CD4-positive, alpha-beta T cell treated with Interleukin-12 subunit alpha and Interleukin-12 subunit beta, for 1 hour (primary cell): ENCODE data around the gene WDR75.
"Not testable (repeated sequence)": the region's sequence is repeated elsewhere in the genome, so short reads cannot be mapped to it uniquely, and the experiment has no call there.

Experiments
- DNase-seq: peaks from one replicate; pipeline ENCODE4 v3.0.0-alpha.2; 2020

WDR75 gene

DNA sequence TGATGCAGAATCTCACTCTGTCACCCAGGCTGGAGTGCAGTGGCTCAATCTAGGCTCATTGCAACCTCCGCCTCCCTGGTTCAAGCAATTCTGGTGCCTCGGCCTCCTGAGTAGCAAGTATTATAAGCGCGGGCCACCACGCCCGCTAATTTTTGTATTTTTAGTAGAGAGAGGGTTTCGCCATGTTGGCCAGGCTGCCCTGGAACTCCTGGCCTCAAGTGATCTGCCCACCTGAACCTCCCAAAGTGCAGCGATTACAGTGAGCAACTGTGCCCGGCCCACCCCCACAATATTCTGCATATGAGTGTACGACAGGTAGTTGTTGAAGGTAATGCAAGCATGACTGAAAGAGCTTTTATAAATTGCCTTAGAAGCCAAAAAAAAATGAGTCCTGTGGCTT, 1.2 kb downstream of the WDR75 start:
- no peak for DNase-seq

DNA sequence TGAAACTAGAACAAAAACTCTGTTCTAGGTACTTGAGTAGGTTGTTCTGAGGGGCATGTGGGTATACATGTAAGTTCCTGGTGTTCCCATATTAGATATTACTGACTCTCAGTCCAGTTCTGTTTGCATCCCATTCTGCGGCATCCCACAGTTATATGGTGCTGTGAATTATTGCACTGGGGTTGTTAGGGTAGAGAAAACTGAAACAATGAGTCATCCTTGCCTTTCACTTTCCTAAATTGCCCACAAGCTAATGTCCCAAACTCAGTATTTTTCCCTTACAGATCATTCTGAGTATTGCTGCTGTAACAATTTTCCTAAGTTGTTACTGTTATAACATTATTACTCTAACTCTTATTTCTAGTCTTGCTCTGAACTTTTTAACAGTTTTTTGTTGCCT, 3.0 kb downstream of the WDR75 start:
- DNase-seq = no peak

DNA sequence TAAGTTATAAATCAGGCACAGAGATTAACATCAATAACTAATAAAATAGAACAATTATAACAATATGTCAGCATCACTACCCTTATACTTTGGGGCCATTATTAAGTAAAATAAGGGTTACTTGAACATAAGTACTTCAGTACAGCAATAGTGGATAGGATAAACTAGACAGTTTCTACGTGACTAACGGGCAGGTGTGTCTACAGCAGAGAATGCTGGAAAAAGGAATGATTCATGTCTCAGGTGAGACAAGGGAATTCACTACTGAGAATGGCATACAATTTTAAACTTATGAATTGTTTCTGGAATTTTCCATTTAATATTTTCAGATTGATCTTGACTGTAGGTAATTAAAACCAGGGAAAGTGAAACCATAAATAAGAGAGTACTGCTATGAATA, 5.5 kb downstream of the WDR75 start:
- DNase-seq = no peak

- no peak for DNase-seq
Observed at GRCh38 chr2:189454009-189454408, 12.7 kb downstream of the WDR75 start.

- DNase-seq = no peak
Observed at GRCh38 chr2:189465076-189465475, 23.8 kb downstream of the WDR75 start.

DNA sequence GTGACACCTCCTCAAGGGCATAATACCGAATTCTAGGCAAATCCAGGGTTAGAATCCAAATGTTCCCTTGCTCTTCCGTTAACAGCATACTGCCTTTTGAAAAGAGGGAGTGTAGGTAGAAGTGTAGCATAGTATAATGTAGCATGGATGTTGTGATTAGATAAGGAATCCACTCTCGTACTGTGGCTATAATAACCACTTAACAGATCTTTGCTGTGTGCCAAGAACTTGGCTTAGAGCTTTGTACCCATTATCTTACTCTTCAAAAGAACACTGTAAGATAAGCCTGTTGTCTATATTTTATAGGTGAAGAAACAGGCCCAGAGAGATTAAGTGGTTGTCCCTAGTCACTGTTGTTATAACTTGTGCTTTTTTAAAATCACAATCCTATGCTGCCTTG, 24.2 kb downstream of the WDR75 start:
- DNase-seq = no peak

DNA sequence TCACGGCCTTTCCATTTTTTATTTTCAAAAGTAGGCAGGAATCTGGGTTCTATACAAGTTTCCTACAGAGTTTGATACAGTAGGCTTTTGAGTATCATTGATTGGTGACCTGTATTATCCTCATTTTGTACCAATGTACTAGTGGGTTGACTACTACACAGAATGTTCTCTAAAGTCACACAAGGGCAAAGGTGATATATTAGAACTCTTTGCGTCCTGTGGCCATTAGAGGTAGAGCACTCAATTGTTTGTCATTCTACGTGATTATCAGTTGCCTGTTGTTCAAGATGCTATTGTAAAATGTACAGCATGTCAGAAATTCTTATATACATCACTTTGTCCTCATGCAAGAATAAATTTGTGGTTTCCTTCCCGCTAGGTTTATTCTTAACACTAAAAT, 24.8 kb downstream of the WDR75 start:
- DNase-seq = no peak

- peak; percentile 19 for DNase-seq
Observed at GRCh38 chr2:189466656-189467055, 25.4 kb downstream of the WDR75 start.

GRCh38 chr2:189467160-189467559, 25.9 kb downstream of the WDR75 start:
- DNase-seq = no peak

- no peak for DNase-seq
Observed at GRCh38 chr2:189467593-189467992, 26.3 kb downstream of the WDR75 start.

GRCh38 chr2:189474526-189474925, 33.3 kb downstream of the WDR75 start:
- no peak for DNase-seq

- no peak for DNase-seq
Observed at GRCh38 chr2:189477756-189478155, 36.5 kb downstream of the WDR75 start.

DNA sequence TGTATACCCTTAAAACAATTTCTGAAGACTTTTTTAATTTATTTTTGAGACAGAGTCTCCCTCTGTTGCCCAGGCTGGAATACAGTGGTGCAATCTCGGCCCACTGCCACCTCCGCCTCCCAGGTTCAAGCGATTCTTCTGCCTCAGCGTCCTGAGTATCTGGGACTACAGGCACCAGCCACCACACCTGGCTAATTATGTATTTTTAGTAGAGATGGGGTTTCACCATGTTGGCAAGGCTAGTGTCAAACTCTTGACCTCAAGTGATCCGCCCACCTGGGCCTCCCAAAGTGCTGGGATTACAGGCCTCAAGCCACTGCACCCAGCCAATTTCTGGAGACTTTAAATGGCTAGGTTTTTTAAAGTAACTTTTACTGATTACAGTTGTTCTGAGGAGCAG, 37.0 kb downstream of the WDR75 start:
- not testable (repeated sequence) for DNase-seq

GRCh38 chr2:189481071-189481470, 39.8 kb downstream of the WDR75 start:
- DNase-seq = no peak

DNA sequence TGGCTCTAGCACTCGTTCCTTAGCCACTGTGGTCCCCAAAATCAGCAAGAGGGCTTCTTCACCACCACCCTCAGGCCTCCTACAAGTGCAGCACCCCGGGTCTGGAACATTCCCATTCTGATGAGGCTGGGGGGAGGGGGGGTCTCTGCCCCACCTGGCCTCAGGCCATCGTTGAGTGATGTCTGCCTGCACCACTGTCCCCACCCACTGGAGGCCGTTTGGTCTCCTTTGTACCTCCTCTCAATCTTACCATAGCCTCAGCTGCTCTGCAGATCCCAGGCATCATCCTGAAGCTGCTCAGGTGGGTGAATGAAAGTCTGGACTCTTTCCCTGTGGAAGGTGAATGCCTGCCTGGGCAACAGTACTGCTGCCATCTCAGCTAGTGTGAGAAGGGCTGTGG, 42.3 kb downstream of the WDR75 start:
- DNase-seq = no peak

DNA sequence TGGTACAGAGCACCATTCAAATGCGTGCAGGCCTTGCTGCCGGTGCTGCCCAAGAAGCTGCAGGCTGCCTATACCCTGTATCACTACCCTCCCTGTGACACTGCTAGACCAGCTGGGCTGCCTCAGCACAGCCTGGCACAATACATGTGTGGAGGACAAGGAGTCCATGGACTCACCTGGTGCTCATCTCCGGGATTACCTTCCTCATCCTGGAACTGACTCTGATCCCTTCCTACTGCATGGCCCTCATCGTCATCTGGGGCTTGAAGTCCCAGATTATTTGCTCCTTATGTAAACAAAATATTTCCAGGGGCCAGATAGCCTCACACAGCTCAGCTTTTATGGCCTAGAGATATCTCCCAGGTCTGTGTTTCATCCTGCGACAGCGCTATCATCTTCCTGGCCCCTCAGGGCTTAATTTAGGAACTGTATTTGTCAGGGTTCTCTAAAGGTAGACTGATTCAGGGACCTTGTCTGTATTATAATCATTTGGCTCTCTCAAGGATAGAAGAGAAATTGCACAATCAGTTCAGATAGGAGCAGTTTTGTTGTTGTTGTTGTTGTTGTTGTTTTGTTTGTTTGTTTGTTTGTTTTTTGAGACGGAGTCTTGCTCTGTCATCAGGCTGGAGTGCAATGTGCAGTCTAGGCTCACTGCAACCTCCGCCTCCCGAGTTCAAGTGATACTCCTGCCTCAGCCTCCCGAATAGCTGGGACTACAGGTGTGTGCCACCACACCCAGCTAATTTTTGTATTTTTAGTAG, 42.9 kb downstream of the WDR75 start:
- no peak for DNase-seq

DNA sequence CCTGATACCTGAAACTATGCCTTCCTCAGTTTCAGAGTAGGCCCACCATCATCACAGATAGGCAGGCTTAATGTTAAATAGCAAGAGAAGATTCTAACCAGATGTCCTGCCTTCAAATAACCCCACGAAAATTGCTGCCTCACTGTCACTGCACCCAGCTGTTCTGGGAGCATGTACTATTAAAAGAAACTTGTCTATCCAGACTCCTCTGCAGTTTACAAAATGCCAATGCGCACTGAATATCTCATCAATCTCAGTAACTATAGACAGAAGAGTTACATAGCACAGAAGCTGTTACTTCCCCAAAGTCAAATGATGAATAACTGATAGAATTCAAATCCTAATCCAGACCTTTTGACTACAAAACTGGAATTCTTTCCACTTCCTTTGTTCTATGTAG, 43.9 kb downstream of the WDR75 start:
- DNase-seq = no peak

DNA sequence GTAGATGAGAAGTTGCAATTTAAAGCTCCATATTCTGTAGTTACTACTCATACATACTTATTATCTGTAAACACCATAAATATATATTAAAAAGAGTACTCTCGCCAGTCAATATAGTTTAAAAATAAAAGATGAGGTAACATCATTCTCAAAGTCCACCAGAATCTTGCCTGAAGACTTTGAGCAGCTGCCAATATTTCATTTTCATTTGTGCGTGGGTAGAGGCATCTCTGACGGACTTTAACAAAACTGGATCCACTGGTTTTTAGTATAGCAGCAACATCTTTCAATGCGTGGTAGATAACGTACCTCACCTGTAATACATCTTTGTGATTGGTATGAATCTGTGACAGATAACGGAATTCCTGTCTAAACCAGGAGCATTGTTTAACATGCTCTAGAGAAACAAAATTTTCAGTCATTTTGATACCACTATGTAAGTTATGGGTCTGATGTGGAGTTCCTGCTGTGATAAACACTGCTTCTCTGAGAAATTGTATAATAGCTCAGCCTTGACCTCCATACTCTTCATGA, 45.0 kb downstream of the WDR75 start:
- no peak for DNase-seq

DNA sequence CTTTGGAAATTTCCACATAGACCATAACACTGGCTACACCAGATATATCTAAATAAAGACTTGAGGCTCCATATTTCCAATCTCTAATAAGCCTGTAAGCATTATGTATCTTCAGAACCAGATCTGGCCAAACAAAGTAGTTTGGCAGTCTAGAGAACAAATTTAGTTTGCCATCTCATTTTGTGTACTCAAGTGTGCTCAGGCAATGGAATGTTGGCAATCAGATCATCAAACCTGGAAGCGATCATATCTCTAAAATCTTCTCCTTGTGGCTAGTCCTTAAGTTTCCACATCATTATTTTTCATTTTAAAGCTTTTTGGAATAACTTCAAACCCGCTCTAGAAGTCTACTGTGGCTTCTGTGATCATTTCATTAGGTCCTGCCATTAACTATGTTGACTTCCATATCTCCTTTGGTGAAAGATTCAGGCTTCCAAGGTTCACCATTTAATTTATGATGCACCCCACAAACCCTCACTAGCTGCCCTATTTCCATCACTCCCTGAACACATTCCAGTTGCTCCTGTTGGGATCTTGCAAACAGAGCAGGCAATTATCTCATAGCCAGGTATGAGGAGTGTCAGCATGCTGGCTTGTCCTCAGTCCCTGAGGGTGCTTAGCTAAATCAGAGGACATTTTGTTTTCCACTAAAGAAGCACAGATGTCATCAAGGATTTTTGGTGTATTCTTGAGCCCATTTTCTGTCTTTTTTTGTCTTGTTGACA, 46.2 kb downstream of the WDR75 start:
- DNase-seq = no peak

DNA sequence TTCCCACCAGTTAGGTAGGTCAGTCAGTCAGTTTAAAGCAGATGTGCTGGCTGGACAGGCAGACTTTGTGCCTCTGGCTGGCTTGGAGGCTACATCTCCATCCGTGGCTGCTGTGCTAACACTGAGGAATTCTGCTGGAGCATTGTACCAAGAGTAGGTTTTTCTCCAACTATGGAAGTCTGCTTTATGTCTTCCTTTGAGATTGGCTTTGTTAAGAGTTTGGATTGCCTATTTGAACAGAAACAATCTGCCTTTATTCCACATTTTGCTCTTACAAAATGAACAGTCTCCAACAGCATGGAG, 46.7 kb downstream of the WDR75 start:
- DNase-seq = no peak

GRCh38 chr2:189492451-189492850, 51.2 kb downstream of the WDR75 start:
- no peak for DNase-seq

GRCh38 chr2:189498205-189498604, 56.9 kb downstream of the WDR75 start:
- DNase-seq = no peak

DNA sequence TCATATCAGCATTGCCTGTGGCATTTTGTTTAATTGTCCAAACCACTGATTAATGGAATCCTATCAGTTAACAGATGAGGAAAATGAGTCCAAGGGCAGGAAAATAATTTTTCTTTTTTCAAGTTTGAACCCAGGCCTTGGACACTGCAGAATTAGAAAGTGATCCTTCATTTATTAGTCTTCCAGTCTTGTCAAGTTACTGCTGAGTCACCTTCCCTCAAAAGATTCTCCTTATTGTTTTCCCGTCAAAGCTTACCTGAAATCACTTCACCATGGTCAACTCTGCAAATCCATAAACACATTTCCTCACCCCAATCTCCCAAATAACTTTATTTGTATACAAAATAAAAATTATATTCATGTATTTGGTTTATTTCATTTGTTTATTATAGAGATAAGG, 57.9 kb downstream of the WDR75 start:
- no peak for DNase-seq

DNA sequence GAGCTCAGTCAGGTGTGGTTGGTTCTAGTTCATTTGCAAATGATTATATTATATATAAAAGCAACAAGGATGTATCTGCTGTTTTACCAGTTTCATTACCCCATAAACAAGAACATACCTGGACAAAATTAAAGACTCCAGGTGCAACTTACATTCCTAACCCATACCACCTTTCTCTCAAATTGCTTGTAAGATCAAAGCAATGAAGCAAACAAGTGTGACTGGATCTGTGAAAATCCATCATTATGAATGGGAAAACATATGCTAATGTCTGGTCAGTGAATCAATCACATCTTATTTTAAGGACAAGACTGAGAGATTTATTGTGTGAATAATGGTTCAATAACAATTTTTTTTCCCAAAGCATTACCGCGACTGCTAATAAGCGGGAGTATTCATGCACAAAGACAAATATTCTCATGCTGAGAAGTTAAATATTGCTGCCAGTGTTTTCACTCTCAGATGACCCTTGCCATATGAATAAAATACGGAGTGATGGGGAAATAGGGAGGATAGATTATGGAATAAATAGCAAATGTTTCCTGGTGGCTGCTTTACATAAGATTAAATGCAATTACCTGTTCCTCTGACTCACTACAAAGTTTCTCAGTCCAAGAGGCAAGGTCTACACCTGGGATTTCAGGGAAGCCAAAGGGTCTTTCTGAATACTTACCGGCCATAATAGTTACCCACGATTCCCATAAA, 59.3 kb downstream of the WDR75 start:
- no peak for DNase-seq
